HL-60 (cell line): Measurements from ENCODE around the gene CIRBP.

Experiments used
- CTCF ChIP-seq: IDR thresholded peaks from one replicate; pipeline ENCODE4 v1.5.1; 2011; ENCODE audit warnings: low read length, control low read depth, inconsistent platforms; ENCODE audit not compliant: insufficient read depth
- GABPA ChIP-seq: IDR thresholded peaks from 2 replicates; pipeline ENCODE4 v1.6.1; 2012; ENCODE audit warnings: low read depth

- no peak for TF ChIP-seq GABPA
- TF ChIP-seq CTCF: no peak
These were observed 29.1 kb downstream of the CIRBP start for GRCh38 chr19:1298235-1298634.
